Mucosa of rectum (tissue), 2 donors: ENCODE measurements around the gene MEGF11.

Experiments used
- H3K27ac ChIP-seq, 2 donors: one replicate each; pipeline ENCODE4 v1.7.0; 2013; ENCODE audit warnings: inconsistent platforms in 2 of 2, low read depth in 2 of 2, low read length in 2 of 2
- H3K27me3 ChIP-seq, 2 donors: one replicate each; pipeline ENCODE4 v1.7.0; 2013; ENCODE audit warnings: low read length in 2 of 2; ENCODE audit not compliant: control insufficient read depth in 2 of 2, insufficient read depth in 2 of 2
- H3K36me3 ChIP-seq, 2 donors: one replicate each; pipeline ENCODE4 v1.7.0; 2013; ENCODE audit warnings: low read length in 2 of 2; ENCODE audit not compliant: control insufficient read depth in 2 of 2, insufficient read depth in 2 of 2
- H3K4me1 ChIP-seq, 2 donors: one replicate each; pipeline ENCODE4 v1.7.0; 2013; ENCODE audit warnings: low read length in 2 of 2, mild to moderate bottlenecking in 1 of 2; ENCODE audit not compliant: control insufficient read depth in 2 of 2, insufficient read depth in 2 of 2
- H3K4me3 ChIP-seq, 2 donors: one replicate each; pipeline ENCODE4 v1.7.0; 2013; ENCODE audit warnings: low read length in 2 of 2
- H3K9ac ChIP-seq, 2 donors: one replicate each; pipeline ENCODE4 v1.7.0; 2013; ENCODE audit warnings: low read length in 2 of 2, low read depth in 1 of 2, mild to moderate bottlenecking in 1 of 2
- H3K9me3 ChIP-seq, 2 donors: one replicate each; pipeline ENCODE4 v1.7.0; 2013; ENCODE audit warnings: low read length in 2 of 2; ENCODE audit not compliant: control insufficient read depth in 2 of 2
- donor health status: healthy.
- donor health status: Normal muscosa, but diverticular disease.

MEGF11 gene

GRCh38 chr15:66164788-66165187, 88.8 kb downstream of the MEGF11 start:
- Histone ChIP-seq H3K27me3 (no peaks in the 10 kb centered on the region), H3K27ac (no peak overlapping the region), H3K36me3 (no peaks in the 10 kb centered on the region), H3K4me1 (no peaks in the 10 kb centered on the region), H3K4me3 (no peak overlapping the region), H3K9ac (no peak overlapping the region), H3K9me3 (no peaks in the 10 kb centered on the region)

- no peak overlapping the region for H3K9ac ChIP-seq
- no peaks in the 10 kb centered on the region for H3K9me3 ChIP-seq
- no peaks in the 10 kb centered on the region for H3K4me1 ChIP-seq
- no peak overlapping the region for H3K27ac ChIP-seq
- H3K4me3 ChIP-seq, result no peak overlapping the region
- H3K27me3 ChIP-seq, result no peaks in the 10 kb centered on the region
- H3K36me3 ChIP-seq, result no peaks in the 10 kb centered on the region
Observed at GRCh38 chr15:66163553-66163952, 90.0 kb downstream of the MEGF11 start.

- Histone ChIP-seq H3K36me3 (no peaks in the 10 kb centered on the region), H3K9ac (no peak overlapping the region), H3K9me3 (no peaks in the 10 kb centered on the region), H3K27ac (no peak overlapping the region), H3K4me1 (no peaks in the 10 kb centered on the region), H3K4me3 (no peak overlapping the region), H3K27me3 (no peaks in the 10 kb centered on the region)
Observed at GRCh38 chr15:66162286-66162685, 91.3 kb downstream of the MEGF11 start.

GRCh38 chr15:66161575-66162118, 91.9 kb downstream of the MEGF11 start:
- Histone ChIP-seq H3K27me3 (no peaks in the 10 kb centered on the region), H3K9ac (no peak overlapping the region), H3K36me3 (no peaks in the 10 kb centered on the region), H3K4me1 (no peaks in the 10 kb centered on the region), H3K4me3 (no peak overlapping the region), H3K9me3 (no peaks in the 10 kb centered on the region), H3K27ac (no peak overlapping the region)

- Histone ChIP-seq H3K27ac (no peak overlapping the region), H3K4me3 (no peak overlapping the region), H3K36me3 (no peaks in the 10 kb centered on the region), H3K27me3 (peaks cover 0 to 2% of the 10 kb centered on the region in 2 donors), H3K9me3 (no peaks in the 10 kb centered on the region), H3K9ac (no peak overlapping the region), H3K4me1 (no peaks in the 10 kb centered on the region)
Observed at GRCh38 chr15:66161108-66161507, 92.4 kb downstream of the MEGF11 start.

GRCh38 chr15:66157507-66157906, 96.0 kb downstream of the MEGF11 start:
- Histone ChIP-seq H3K36me3 (no peaks in the 10 kb centered on the region), H3K9ac (no peak overlapping the region), H3K4me1 (no peaks in the 10 kb centered on the region), H3K4me3 (no peak overlapping the region), H3K27ac (no peak overlapping the region), H3K9me3 (no peaks in the 10 kb centered on the region), H3K27me3 (peaks cover 0 to 2% of the 10 kb centered on the region in 2 donors)

- peaks cover 0 to 2% of the 10 kb centered on the region in 2 donors for H3K27me3 ChIP-seq
- H3K4me1 ChIP-seq, result no peaks in the 10 kb centered on the region
- H3K27ac ChIP-seq, result no peak overlapping the region
- H3K9ac ChIP-seq, result no peak overlapping the region
- no peaks in the 10 kb centered on the region for H3K9me3 ChIP-seq
- no peak overlapping the region for H3K4me3 ChIP-seq
- H3K36me3 ChIP-seq, result no peaks in the 10 kb centered on the region
Observed at GRCh38 chr15:66156310-66156975, 97.1 kb downstream of the MEGF11 start.

GRCh38 chr15:66155065-66155464, 98.5 kb downstream of the MEGF11 start:
- H3K27ac ChIP-seq, result no peak overlapping the region
- no peaks in the 10 kb centered on the region for H3K9me3 ChIP-seq
- H3K9ac ChIP-seq, result no peak overlapping the region
- H3K36me3 ChIP-seq, result no peaks in the 10 kb centered on the region
- no peak overlapping the region for H3K4me3 ChIP-seq
- H3K4me1 ChIP-seq, result no peaks in the 10 kb centered on the region
- H3K27me3 ChIP-seq, result peaks cover 0 to 2% of the 10 kb centered on the region in 2 donors

GRCh38 chr15:66154581-66154980, 99.0 kb downstream of the MEGF11 start:
- Histone ChIP-seq H3K36me3 (no peaks in the 10 kb centered on the region), H3K9me3 (no peaks in the 10 kb centered on the region), H3K9ac (no peak overlapping the region), H3K27ac (no peak overlapping the region), H3K4me1 (no peaks in the 10 kb centered on the region), H3K27me3 (peaks cover 0 to 2% of the 10 kb centered on the region in 2 donors), H3K4me3 (no peak overlapping the region)

GRCh38 chr15:66153549-66154415, 99.8 kb downstream of the MEGF11 start:
- Histone ChIP-seq H3K27ac (no peak overlapping the region), H3K4me3 (no peak overlapping the region), H3K9ac (no peak overlapping the region), H3K9me3 (no peaks in the 10 kb centered on the region), H3K27me3 (peaks cover 0 to 2% of the 10 kb centered on the region in 2 donors), H3K36me3 (no peaks in the 10 kb centered on the region), H3K4me1 (no peaks in the 10 kb centered on the region)
